Pons (tissue), 1 donor: Measurements from ENCODE around the gene PTPRM.

Experiments used
- DNase-seq: peaks from one replicate; pipeline ENCODE4 v3.0.0-alpha.2; 2016; ENCODE audit warnings: low spot score

The PTPRM gene

DNA sequence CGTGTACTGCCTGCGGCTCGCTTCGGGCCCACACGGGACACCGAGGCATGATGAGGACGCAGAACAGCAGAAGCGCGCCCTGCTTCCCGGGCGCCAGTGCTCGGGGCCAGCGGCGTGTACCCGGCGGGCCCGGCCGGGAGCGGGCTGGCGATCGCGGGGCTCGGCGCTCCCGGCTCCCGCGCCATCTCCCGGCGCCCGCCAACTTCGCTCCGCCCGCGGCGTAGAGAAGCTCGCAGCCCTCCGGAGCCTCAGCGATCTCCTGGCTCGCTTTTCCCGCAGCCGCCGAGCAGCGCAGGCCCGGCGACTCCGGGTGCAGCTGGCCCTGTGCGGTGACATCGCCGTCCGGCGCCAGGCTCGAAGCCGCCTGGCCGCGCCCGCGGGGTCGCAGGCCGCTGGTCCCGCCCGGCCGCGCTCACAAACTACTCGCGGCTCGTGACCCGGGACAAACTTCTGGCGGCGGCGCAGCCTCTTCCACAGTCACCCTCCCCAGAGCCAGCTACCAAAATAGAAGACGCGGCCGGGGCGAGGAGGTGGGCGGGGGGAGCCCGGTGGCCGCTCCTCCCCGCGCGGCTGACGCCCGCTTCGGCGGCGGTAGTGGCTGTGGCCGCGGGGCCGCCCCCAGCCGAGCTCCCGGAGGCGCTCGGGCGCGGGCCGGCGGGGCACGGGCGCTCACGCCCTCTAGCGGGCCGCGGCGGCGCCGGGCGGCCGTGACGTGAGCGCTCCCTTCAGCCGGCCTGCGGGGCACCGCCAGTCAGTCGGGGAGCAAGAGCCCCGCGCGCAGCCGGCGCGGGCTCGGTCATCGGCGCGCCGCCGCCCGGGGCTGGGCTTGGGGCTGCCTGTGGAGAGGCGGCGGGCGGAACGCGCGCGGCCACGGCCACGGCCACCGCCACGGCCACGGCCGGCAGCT, at the start of gene PTPRM:
PTPRM (plus strand) TSS at position 750 of the 907 bp plus-strand sequence. CDS start 503 bp downstream, outside the sequence.
- DNase-seq = peak; percentile 71

DNA sequence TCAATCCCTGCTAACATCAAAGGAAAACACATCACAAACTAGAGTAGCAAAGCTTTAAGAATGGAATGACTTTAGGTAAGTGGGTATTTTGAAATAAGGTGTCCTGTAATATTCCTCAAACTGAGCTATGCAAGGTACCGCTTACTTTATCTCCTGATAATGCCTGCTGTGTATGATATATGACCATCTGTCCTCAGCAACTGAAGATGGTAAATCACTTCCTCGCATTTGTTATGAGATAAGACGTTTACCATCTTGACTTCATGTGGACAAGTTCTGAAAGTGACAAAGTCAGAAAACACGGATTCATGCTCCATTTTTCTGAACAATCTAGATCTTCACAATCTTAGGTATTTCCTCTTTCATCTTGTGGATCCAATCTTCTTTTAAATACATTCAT, 49.3 kb upstream of the PTPRM start:
- no peak for DNase-seq

DNA sequence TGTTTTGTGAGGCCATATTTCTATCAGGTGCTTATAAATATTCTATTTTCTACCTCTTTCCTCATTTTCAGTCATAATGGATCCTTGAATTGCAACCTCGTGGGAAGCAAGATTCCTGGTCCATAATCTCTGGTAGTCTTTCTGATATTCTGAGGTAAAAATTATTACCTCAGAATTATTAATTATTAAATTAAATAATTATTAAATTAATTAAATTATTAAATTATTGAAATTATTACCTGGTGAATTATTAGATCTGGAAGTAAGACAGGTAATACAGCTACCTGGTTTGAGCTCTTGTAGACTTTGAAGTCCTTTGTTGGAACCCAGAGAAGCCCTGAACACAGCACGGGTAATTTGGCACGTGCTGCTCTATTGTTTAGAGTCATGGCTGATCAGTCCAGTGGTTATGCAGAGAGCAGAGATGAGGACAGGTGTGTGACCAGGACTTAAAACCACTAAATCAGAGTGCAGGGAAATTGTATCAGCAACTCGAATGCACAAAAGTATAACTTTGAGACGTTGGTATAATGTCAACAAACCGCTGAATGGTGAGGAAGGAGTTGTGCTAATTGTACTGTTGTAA, 46.8 kb upstream of the PTPRM start:
- DNase-seq = no peak

DNA sequence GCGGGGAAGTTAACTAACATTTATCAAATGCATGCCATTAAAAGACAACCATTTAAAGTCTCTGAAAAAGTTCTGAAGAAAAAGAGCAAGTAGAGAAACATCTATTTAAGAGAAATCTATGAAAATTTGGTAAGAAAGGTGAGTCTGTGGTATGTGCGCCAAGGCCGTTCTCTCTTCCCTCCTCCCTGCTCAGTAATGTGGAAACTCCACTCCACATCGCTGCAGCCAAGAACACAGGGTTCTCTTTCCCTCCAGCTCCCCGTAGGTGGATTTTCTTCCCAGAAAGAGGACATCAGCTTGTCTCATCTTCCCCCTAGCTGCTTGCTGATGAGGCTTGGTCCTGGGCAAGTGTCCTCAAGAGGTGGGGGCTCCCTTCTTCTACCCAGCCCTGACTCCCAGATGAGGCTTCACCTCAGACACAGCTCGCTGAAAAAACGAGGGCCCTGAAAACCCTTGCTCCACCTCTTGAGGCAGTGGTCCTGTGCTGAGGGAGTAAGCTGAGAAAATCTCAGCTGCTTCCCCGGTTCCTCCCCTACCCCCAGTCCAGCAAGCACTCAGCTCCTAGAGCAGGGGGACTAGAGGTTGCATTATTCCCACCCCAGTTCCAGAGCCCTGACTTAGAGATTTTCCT, 45.8 kb upstream of the PTPRM start:
- no peak for DNase-seq

DNA sequence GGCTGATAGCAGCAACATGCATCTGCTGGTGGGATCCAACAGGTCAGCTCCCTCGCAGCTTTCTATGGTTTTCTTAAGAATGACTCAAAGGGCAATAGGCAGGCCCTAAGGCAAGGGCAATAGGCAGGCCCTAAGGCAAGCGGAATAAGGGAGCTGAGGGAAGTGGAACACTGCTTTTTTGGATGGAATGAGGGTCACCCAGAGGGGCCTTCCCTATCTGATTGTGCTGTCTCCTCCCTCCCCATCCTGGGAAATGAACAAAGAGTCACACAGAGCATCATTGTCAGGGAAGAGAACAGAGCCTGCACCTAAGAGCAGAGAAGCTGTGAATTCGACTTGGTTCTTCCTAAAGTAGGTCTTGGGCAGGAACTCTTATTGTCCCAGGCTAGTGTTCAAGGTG, 43.3 kb upstream of the PTPRM start:
- DNase-seq = no peak

DNA sequence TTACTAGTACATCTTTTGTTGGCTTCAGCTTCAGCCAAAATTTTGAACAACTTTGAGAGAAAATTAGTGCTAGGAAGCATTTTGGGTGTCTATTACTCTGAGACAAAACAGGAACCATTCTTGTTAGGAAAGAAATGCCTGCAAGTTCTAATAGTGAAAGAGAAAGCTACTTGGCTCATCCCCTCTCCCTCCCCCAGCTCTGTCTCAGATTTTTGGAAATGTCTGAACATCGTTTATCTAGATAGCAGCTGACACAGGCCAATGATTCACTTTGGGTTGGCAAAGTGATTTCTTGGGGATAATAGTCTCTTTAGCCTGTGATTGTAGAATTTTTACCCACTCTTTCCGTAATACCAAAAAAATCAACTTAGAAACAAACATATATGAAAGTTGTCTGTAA, 42.3 kb upstream of the PTPRM start:
- no peak for DNase-seq

DNA sequence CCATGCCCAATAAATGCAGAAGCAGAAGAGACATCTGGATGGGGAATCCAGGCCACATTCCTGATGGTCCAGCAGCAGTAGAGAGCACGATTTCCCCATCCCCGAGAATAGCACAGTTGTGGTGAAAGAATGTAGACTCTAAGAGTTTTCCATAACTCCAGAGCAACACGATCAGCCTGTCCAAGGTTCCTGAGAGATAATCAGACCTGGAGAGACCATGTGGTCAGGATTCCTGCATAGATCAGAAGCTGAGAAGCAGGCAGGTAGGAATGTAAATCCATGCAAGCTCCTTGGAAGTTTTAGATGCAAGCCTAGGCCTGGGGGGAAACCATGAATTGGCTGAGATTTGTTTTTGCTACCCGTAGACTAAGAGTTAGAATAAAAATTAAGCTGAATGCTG, 34.2 kb upstream of the PTPRM start:
- no peak for DNase-seq

DNA sequence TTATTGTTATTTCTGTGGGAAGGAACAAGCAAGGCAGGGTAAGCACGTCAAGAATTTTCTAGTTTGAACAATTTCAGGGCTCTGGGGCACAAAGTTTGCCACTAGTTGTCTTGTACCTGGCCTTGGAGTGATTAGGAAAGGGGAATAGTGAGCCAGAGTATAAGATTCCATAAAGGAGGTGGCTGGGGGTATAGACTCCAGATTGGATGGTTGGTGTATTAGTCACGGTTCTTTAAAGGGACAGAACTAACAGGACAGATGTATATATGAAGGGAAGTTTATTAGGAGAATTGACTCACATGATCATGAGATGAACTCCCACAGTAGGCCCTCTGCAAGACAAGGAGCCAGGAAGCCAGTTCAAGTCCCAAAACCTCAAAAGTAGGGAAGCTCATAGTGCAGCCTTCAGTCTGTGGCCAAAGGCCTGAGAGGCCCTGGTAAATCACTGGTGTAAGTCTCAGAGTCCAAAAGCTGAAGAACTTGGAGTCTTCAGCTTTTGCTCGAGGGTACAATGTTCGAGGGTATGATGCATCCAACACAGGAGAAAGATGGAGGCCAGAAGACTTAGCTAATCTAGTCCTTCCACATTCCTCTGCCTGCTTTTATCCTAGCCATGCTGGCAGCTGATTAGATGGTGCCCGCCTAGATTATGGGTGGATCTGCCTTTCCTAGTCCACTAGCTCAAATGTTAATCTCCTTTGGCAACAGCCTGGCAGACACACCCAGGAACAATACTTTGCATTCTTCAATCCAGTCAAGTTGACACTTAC, 31.5 kb upstream of the PTPRM start:
- no peak for DNase-seq

DNA sequence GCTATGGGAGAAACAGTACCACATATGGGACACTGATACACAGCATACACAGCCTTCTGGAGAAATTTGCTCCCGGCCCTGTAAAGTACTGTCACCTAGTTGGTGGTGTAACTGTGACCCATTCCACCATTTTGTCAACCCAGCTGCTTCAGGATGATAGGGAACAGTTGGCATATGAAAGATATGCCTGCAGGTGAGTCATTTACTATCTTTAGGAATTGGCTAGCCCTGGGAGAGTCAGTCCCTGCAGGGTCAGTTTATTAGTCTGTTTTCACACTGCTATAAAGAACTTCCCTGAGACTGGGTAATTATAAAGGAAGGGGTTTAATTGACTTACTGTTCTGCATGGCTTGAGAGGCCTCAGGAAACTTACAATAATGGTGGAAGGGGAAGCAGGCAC, 30.0 kb upstream of the PTPRM start:
- DNase-seq = no peak

DNA sequence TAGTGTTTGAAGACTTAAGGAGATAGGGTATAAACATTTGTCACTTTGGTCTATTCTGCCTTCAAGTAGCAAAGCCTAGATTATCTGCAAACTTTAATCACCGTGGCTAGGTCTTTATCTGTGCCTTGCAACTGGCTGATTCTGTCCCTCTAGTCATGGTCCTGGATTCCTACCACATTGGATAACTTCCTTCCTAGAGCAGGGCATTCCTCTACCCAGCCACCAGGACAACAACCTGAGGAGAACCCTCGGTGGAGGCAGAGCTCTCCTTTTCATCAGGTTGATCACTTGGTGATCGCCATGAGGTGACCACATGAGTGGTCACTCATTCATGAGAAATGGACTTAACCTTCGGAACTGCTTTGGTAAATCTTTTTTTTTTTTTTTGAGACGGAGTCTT, 25.3 kb upstream of the PTPRM start:
- no peak for DNase-seq

DNA sequence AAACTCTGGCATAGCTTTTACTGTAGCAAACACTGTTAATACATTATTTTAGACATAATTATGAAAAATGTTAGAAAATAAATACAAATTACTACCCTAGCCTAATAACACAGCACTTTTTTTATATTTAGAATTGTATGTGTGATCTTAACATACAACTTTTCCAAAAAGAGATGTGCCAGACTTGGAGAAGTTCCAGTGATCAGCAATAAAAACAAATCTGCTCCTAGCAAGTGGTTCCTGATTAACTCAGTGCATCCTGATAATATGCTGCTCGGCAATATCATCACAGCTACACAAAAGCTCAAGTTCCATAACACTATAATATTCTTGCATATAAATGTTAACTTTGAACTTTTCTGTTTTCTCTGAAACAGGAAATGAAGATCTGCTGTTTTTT, 22.4 kb upstream of the PTPRM start:
- DNase-seq = no peak

DNA sequence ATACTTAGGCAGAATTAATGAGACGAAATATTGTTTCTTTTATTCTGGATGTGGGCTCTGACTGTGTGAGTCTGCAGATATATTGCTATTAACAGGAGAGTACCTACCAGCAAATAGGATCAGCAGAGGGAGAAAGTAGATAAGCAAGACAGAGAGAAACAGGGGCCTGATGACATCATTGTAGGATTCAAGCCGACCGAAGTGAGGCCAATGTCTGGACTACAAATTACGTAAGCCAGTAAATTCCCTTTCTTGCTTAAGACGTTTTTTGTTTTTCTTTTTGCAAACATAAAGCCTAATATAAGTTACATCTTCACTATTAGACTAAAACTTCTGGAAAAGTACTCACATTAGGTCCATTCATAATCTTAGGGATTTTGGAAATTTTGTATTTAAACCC, 21.4 kb upstream of the PTPRM start:
- DNase-seq = no peak

DNA sequence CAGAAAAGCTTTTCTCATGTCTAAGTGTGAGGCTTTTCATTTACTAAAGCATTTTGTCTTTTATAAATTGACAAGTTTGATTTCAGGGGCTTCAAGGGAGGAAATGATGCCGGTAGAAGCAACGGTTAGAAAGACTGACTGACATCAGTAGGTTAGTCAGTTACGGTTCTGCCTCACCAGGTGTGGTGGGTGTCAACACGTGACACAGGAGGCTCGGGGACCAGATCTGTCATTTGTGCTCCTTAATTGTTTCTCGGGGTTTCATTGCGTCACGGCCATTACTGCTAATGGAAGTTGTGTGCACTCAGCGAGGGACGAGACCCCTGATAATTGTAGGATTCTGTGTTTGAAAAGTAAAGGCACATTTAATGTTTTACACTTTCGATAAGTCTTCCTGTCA, 18.9 kb upstream of the PTPRM start:
- no peak for DNase-seq

DNA sequence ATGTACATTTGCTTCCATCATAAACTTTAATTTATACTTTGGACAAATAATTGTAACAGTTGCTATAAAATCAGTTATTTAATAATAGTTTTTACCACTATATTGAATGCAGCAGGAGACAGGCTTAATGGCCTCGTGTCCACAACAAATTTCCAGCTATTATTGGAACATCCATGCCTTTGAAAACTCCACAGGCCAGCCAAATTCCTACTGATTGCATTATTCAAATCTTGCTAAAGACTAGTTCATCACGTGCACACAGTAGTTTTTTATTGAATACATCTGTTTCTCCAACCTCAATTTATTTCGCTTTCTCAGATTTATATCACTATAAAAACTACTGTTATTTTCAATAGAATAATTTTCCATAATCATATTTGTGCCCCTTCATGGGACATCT, 18.4 kb upstream of the PTPRM start:
- DNase-seq = no peak

DNA sequence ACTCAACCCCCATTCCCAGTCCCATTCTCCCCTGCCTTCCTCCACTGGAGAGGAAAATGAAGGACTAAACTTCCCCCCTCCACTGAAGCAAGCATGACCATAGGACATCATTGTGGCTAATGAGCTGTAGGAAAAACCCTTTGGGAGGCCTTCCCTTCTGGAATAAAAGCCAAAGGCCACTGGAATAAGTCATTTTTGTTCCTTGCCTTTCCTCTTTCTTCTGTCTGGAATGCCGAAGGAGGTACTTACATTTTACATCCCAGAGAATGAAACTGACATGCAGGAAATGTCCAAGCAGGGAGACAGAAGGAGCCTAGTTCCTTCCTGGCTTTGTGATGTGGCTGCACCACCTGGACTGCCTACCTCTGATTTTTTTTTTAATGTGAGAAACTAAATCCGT, 9.1 kb upstream of the PTPRM start:
- DNase-seq = no peak

DNA sequence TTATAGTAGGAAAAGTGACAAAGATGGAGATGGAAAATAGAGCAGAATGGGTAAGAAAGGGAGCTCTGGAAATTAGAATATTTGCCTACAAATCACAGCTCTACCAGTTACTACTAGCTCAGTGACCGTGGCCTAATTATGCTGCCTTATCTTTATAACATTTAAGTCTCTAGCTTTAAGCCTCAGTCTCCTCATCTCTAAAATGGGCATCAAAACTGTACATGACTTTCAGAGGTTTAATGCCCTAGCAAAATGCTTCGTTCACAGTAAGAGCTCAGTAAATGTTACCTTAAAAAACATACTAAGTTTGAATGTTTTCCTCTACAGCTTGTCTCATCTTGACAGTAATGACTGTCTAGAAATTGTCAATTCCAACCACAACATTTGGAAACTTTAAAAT, 8.3 kb upstream of the PTPRM start:
- DNase-seq = no peak

DNA sequence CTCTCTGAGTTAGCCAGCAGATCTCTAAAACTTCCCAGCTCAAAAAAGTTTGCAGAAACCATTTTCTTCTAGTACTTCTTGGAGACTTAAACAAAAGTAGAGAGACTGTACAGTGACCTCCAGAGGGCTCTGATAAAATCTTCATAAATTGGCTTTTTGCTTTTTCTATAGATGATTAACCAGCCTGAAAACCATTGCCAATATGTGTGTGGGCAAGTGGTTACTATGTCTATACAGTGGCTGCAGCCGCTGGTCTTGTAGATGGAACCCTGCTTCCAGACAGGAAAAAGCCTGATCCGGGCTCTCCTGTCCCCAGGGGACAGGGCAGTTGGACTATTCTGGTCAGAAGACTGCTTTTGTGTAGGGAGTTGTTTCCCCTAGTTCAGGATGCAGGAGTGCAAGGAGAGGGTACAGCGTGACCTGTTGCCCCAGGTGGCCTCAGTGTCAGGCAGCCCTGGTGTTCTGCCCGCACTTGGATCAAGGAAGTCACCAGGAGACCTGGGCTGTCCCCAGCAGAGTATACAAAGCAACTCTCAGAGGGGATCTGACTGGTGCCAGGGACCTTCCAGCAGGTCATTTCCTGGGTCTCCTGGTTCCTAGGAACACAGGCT, 7.3 kb upstream of the PTPRM start:
- no peak for DNase-seq

DNA sequence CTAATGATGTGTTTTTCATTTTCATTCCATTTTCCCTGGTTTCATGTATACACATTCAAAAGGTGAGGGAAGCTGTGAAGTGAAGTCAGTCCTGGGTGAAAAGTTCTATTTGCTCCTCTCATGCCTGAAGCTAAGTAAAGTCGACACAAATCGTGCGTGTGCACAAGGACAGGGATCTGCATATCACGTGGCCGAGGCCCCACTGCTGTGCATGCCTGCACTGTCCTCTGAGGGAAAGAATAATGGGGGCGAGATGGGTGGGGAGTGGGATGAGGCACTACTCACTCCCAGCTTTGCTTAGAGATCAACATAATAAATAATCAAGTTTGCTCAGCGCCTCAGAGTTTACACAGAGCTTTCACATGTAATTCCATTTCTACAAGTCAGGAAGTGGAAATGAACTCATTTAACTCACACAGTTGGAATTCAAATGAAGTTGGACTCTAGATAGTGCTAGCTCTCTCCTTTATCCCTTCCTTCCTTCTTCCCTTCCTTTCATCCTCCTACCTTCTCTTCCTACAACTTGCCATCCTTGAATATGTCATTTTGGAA, 5.1 kb upstream of the PTPRM start:
- DNase-seq = no peak

DNA sequence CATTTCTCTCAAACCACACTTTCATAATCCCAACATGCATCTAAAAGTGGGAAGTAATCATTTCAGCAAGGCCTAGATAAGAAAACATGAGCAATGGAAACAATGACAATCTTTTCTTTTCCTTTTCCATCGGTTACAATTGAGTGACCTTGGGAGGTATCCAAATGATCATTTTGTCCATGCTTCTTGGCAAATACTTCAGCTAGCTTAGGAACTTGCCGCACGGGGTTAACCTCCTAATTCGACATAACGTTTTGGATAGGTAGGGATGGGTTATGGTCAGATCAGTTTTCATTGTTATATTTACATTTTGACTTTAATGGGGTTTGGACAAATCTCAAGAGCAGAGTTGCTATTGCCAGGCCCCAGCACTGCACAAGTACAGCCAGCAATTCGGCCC, 4.6 kb upstream of the PTPRM start:
- DNase-seq = no peak

DNA sequence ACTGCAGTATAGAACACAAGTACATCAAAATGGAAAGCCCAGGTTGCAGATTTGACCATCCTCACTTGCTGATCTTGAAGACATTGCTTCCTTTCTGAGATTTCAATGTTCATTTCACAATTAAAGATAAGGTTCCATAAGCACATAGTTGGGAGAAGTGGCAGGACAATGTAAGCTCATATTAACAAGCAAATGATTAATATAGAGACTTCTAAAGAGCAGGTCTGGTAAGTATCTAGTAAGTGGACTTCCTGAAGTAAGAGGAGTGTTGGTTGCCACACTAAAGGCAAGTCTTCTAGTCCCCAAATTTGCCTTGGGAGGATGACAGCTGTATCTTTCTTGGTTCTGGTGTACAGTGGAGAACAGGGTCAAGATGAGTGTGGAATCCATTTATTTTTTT, 1.4 kb upstream of the PTPRM start:
- no peak for DNase-seq

DNA sequence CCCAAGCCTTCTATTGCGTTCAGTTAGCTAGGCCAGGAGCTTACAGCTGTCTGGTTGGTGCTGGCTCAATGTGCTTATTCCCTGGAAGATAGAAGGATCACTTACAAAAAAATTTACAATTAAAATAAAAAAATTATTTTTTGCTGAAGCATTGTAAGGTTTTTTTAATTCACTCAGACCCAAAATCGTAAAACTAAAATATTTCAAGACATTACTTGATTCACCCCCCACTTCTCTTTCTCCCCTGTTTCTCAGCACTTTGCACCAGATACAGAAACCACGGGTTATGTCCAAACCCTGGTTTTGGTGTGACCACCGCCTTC, 911 bp upstream of the PTPRM start:
- peak; percentile 28 for DNase-seq
